Measurements from ENCODE around the gene PTPRT. TPM values are rescaled to one million over a fixed set of nuclear protein-coding genes. Genes with fewer than 3 reads are reported as not detected.

The PTPRT gene
- total RNA-seq, 1 experiment from 2014 or later, result not detected

- no peaks in the 10 kb centered on the region for H3K9me2 ChIP-seq (replicated peaks; ENCODE audit: low read length)
- H4K20me1 ChIP-seq (ENCODE audit: low read length), result no peaks in the 10 kb centered on the region
- no peaks in the 10 kb centered on the region for H3F3A ChIP-seq (ENCODE audit: low read length, unreplicated experiment)
- ChIA-PET POLR2A (ENCODE audit: unreplicated experiment) (no interaction called here), CTCF (no interaction called here)
- H3K79me2 ChIP-seq (ENCODE audit: low read length), result no peaks in the 10 kb centered on the region
- intact Hi-C loops (cut with micrococcal nuclease), result no loop called here
- H3K9ac ChIP-seq (ENCODE audit: low read length), result no peak overlapping the region
- ATAC-seq (no peak), DNase-seq (no peak)
- H3K27me3 ChIP-seq (ENCODE audit: low read length), result no peaks in the 10 kb centered on the region
- H3K4me2 ChIP-seq (ENCODE audit: low read length), result no peak overlapping the region
- TF ChIP-seq EZH2 (IDR thresholded peaks at IDR 0.05; ENCODE audit: low read length, unreplicated experiment) (no peak), CTCF (conservative IDR thresholded peaks at IDR 0.05; ENCODE audit: low read depth, low read length) (no peak), EZH2phosphoT487 (IDR thresholded peaks at IDR 0.05; ENCODE audit: borderline replicate concordance, low read length) (no peak)
- H3K4me1 ChIP-seq (ENCODE audit: insufficient read depth, low read length), result no peaks in the 10 kb centered on the region
- no peak overlapping the region for H3K27ac ChIP-seq (ENCODE audit: low read length)
- no peaks in the 10 kb centered on the region for H3K36me3 ChIP-seq (ENCODE audit: low read depth, low read length)
- H2AFZ ChIP-seq (ENCODE audit: low read length), result no peak overlapping the region
- H3K4me3 ChIP-seq (ENCODE audit: low read length), result no peak overlapping the region
- H3K9me3 ChIP-seq (ENCODE audit: low read length), result peaks cover 24% of the 10 kb centered on the region
- BruUV-seq (replicated peaks), result no TSS peak
Observed at GRCh38 chr20:42862446-42862845, 327.3 kb downstream of the PTPRT start.

GRCh38 chr20:42857446-42857845 is 332.3 kb downstream of the PTPRT start:
- ChIA-PET CTCF (no interaction called here), POLR2A (ENCODE audit: unreplicated experiment) (interaction anchor here (0.7 kb wide), 1 partner anchor 366 kb away, joined by 3 read pairs; no protein-coding TSS in a partner anchor)
- no peaks in the 10 kb centered on the region for H3K79me2 ChIP-seq (ENCODE audit: low read length)
- BruUV-seq (replicated peaks), result no TSS peak
- H2AFZ ChIP-seq (ENCODE audit: low read length), result no peak overlapping the region
- no peaks in the 10 kb centered on the region for H3F3A ChIP-seq (ENCODE audit: low read length, unreplicated experiment)
- ATAC-seq (no peak), DNase-seq (no peak)
- H3K9me3 ChIP-seq (ENCODE audit: low read length), result peaks cover 35% of the 10 kb centered on the region
- intact Hi-C loops (cut with micrococcal nuclease), result no loop called here
- no peaks in the 10 kb centered on the region for H3K9me2 ChIP-seq (replicated peaks; ENCODE audit: low read length)
- H4K20me1 ChIP-seq (ENCODE audit: low read length), result no peaks in the 10 kb centered on the region
- no peak overlapping the region for H3K4me2 ChIP-seq (ENCODE audit: low read length)
- TF ChIP-seq CTCF (conservative IDR thresholded peaks at IDR 0.05; ENCODE audit: low read depth, low read length), result no peak
- H3K27ac ChIP-seq (ENCODE audit: low read length), result no peak overlapping the region
- H3K4me1 ChIP-seq (ENCODE audit: insufficient read depth, low read length), result no peaks in the 10 kb centered on the region
- no peak overlapping the region for H3K9ac ChIP-seq (ENCODE audit: low read length)
- no peak overlapping the region for H3K4me3 ChIP-seq (ENCODE audit: low read length)
- H3K36me3 ChIP-seq (ENCODE audit: low read depth, low read length), result no peaks in the 10 kb centered on the region
- H3K27me3 ChIP-seq (ENCODE audit: low read length), result no peaks in the 10 kb centered on the region

- no peaks in the 10 kb centered on the region for H3K9me2 ChIP-seq (replicated peaks; ENCODE audit: low read length)
- H3K27me3 ChIP-seq (ENCODE audit: low read length), result no peaks in the 10 kb centered on the region
- ATAC-seq (no peak), DNase-seq (no peak)
- TF ChIP-seq CTCF (conservative IDR thresholded peaks at IDR 0.05; ENCODE audit: low read depth, low read length), result no peak
- TF ChIP-seq EZH2 (IDR thresholded peaks at IDR 0.05; ENCODE audit: low read length, unreplicated experiment), result no peak
- no peak for TF ChIP-seq EZH2phosphoT487 (IDR thresholded peaks at IDR 0.05; ENCODE audit: borderline replicate concordance, low read length)
- no TSS peak for BruUV-seq (replicated peaks)
- H3K79me2 ChIP-seq (ENCODE audit: low read length), result no peaks in the 10 kb centered on the region
- no peaks in the 10 kb centered on the region for H4K20me1 ChIP-seq (ENCODE audit: low read length)
- H3K4me2 ChIP-seq (ENCODE audit: low read length), result no peak overlapping the region
- no peaks in the 10 kb centered on the region for H3K36me3 ChIP-seq (ENCODE audit: low read depth, low read length)
- POLR2A ChIA-PET (ENCODE audit: unreplicated experiment), result no interaction called here
- H3K4me3 ChIP-seq (ENCODE audit: low read length), result no peak overlapping the region
- CTCF ChIA-PET, result no interaction called here
- no peaks in the 10 kb centered on the region for H3K4me1 ChIP-seq (ENCODE audit: insufficient read depth, low read length)
- peaks cover 37% of the 10 kb centered on the region for H3K9me3 ChIP-seq (ENCODE audit: low read length)
- no peak overlapping the region for H2AFZ ChIP-seq (ENCODE audit: low read length)
- no peaks in the 10 kb centered on the region for H3F3A ChIP-seq (ENCODE audit: low read length, unreplicated experiment)
- no peak overlapping the region for H3K9ac ChIP-seq (ENCODE audit: low read length)
- no peak overlapping the region for H3K27ac ChIP-seq (ENCODE audit: low read length)
- intact Hi-C loops (cut with micrococcal nuclease), result no loop called here
Observed at GRCh38 chr20:42855896-42856295, 333.8 kb downstream of the PTPRT start.

Data from PC-3 (cell line).